Heart left ventricle (tissue), 13 donors: Measurements from ENCODE around the gene SHLD1.

Experiments used
- POLR2A ChIP-seq, 2 donors: fragments of 450-650 bp; IDR thresholded peaks; one replicate each; pipeline ENCODE4 v1.6.1; 2017; ENCODE audit warnings: antibody characterized with exemption in 2 of 2, mild to moderate bottlenecking in 2 of 2, moderate library complexity in 2 of 2
- TF ChIP-seq, protein P1 (sequence below), 12 donors: fragments of 200-600 bp; sonication (generic) in 4 of 12; IDR thresholded peaks; one replicate each; pipeline versions ENCODE4 v1.5.0 to v1.8.0; 2018 to 2022; ENCODE audit warnings: antibody characterized with exemption in 12 of 12, mild to moderate bottlenecking in 5 of 12
- donor health status: ischemic (EF 13 %, LVEDD 7.1; RV severe dilation, severe dysfunction).
- donor health status: DM: no; HTN: yes; CAD: no.
- donor health status: DM: no; HTN: no; CAD: no.
- donor health status: ischemic (EF 25% LVEDD 6.9; RV normal size, moderate dysfunction).
- donor health status: ischemic (EF 25% LVEDD 5.7; RV mildly dilated, moderate dysfunction).
- donor health status: ischemic (EF 35%, LVEDD 5.7; RV mildly dilated, moderate dysfunction).
- donor health status: nonischemic (EF 11% LVEDD 7.7; RV severe dilation, severe dysfunction).
- donor health status: DM: yes; HTN: yes; CAD: no.
- donor health status: PGD.
- donor health status: ischemic (EF 29% LVEDD 5.4; RV normal size, mild dysfunction).
- donor health status: nonischemic (EF 23%, LVEDD 6.1; RV moderate dilation, normal function).

DNA sequence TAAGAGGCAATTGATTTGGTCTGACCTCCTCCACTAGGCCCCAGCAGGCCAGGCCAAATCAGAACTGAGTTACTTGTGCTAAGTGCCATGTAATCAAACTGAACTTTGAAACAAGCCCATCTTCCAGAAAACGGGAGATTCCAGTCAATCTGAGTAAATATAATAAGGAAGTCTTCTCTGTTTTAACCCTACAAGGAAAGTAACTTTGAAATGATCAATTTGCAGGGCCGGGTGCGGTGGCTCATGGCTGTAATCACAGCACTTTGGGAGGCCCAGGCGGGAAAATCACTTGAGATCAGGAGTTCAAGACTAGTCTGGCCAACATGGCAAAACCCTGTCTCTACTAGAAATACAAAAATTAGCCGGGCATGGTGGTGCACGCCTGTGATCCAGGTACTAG is 2.0 kb upstream of the SHLD1 start:
- TF ChIP-seq, protein P1, sequence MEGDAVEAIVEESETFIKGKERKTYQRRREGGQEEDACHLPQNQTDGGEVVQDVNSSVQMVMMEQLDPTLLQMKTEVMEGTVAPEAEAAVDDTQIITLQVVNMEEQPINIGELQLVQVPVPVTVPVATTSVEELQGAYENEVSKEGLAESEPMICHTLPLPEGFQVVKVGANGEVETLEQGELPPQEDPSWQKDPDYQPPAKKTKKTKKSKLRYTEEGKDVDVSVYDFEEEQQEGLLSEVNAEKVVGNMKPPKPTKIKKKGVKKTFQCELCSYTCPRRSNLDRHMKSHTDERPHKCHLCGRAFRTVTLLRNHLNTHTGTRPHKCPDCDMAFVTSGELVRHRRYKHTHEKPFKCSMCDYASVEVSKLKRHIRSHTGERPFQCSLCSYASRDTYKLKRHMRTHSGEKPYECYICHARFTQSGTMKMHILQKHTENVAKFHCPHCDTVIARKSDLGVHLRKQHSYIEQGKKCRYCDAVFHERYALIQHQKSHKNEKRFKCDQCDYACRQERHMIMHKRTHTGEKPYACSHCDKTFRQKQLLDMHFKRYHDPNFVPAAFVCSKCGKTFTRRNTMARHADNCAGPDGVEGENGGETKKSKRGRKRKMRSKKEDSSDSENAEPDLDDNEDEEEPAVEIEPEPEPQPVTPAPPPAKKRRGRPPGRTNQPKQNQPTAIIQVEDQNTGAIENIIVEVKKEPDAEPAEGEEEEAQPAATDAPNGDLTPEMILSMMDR (IDR thresholded peaks at IDR 0.05) = no peak
- TF ChIP-seq POLR2A (IDR thresholded peaks at IDR 0.05) = no peak
